K562 (cell line): ENCODE measurements around the gene LRP1B. TPM values are rescaled to one million over a fixed set of nuclear protein-coding genes. Genes with fewer than 3 reads are reported as not detected.

Experiments
- ATAC-seq: fragments of 200-7000 bp; cut with Tn5 transposase; 3 replicates; pipeline ENCODE4 v1.9.1; 2020; ENCODE audit warnings: moderate library complexity
- BruUV-seq: library from RNA; stranded (reverse); fragments of 400-500 nt; replicated peaks from 2 replicates; lab custom pipeline; 2021; lab: Mats Ljungman, UMichigan
- CTCF ChIA-PET: fragments of 300-600 bp; formaldehyde crosslinking; extraction: SDS; loops from one replicate; lab custom pipeline; 2021; ENCODE audit warnings: low intra/inter-chr PET ratio; lab: Yijun Ruan, JAX
- POLR2A ChIA-PET: fragments of 300-600, 350-650 bp; sonication (Branson Sonifier 250); formaldehyde crosslinking; extraction: SDS; loops from one replicate; lab custom pipeline; 2021; ENCODE audit warnings: antibody characterized with exemption, inconsistent platforms; lab: Yijun Ruan, JAX
- DNase-seq, 4 experiments: peaks; one replicate each; pipeline versions ENCODE4 v3.0.0 to v3.0.0-alpha.2; 2011 to 2018; ENCODE audit warnings: low spot score in 3 of 4, mixed read lengths in 3 of 4; ENCODE audit errors: extremely low read depth in 1 of 4
- FAIRE-seq: peaks from 2 replicates; lab custom pipeline; 2011; peaks lifted over from hg19 to GRCh38; lab: Jason Lieb, UNC
- H2AFZ ChIP-seq: 2 replicates; pipeline ENCODE4 v1.6.0; 2011; ENCODE audit warnings: low read depth, low read length, control low read depth, inconsistent platforms
- H3K27ac ChIP-seq: fragments of 200-600 bp; 3 replicates; pipeline ENCODE4 v1.8.0; 2011; ENCODE audit warnings: low read depth, mild to moderate bottlenecking, control low read depth, inconsistent platforms, low read length, moderate library complexity, mixed read lengths; ENCODE audit errors: extremely low read depth
- H3K27me3 ChIP-seq, 2 experiments: fragments of 300-600 bp in 1 of 2; 2 replicates in 1 of 2; 3 replicates in 1 of 2; pipeline versions ENCODE4 v1.6.0 to v1.8.0; 2011; ENCODE audit warnings: inconsistent platforms in 2 of 2, low read length in 2 of 2, mild to moderate bottlenecking in 1 of 2, mixed read lengths in 1 of 2, moderate library complexity in 1 of 2; ENCODE audit not compliant: control insufficient read depth in 2 of 2, insufficient read depth in 2 of 2
- H3K36me3 ChIP-seq: fragments of 300-600 bp; 3 replicates; pipeline ENCODE4 v1.8.0; 2011; ENCODE audit warnings: mild to moderate bottlenecking, low read length, inconsistent platforms; ENCODE audit not compliant: control insufficient read depth, insufficient read depth
- H3K4me1 ChIP-seq, 2 experiments: fragments of 200-600 bp in 1 of 2; replicated peaks in 1 of 2; 2 replicates in 1 of 2; 3 replicates in 1 of 2; pipeline versions ENCODE4 v1.5.1 to v1.8.0; 2011; ENCODE audit warnings: inconsistent platforms in 2 of 2, low read length in 2 of 2, mild to moderate bottlenecking in 1 of 2, mixed read lengths in 1 of 2, moderate library complexity in 1 of 2; ENCODE audit not compliant: control insufficient read depth in 2 of 2, insufficient read depth in 2 of 2
- H3K4me2 ChIP-seq: 2 replicates; pipeline ENCODE4 v1.6.1; 2011; ENCODE audit warnings: low read length, control low read depth, inconsistent platforms, mixed read lengths; ENCODE audit not compliant: insufficient read depth
- H3K4me3 ChIP-seq: fragments of 200-600 bp; sonication (generic), shearing (Covaris generic); 2 replicates; pipeline ENCODE4 v1.5.1; 2016; ENCODE audit warnings: control low read depth, inconsistent platforms
- H3K79me2 ChIP-seq: fragments of 200-600 bp; 3 replicates; pipeline ENCODE4 v1.8.0; 2011; ENCODE audit warnings: low read length, inconsistent platforms; ENCODE audit not compliant: control insufficient read depth, insufficient read depth
- H3K9ac ChIP-seq, 2 experiments: 2 replicates each; pipeline versions ENCODE4 v1.6.0 to v1.6.1; 2011; ENCODE audit warnings: low read depth in 2 of 2, low read length in 2 of 2, control low read depth in 1 of 2, inconsistent platforms in 1 of 2, mild to moderate bottlenecking in 1 of 2, mixed read lengths in 1 of 2; ENCODE audit not compliant: insufficient read depth in 1 of 2
- H3K9me1 ChIP-seq: one replicate; pipeline ENCODE4 v1.6.0; 2011; ENCODE audit warnings: inconsistent platforms, mild to moderate bottlenecking, low read length, moderate library complexity; ENCODE audit not compliant: control insufficient read depth, insufficient read depth
- H3K9me3 ChIP-seq: replicated peaks from 2 replicates; pipeline ENCODE4 v1.5.1; 2011; ENCODE audit warnings: low read depth, low read length, inconsistent platforms; ENCODE audit not compliant: control insufficient read depth, insufficient read depth
- H4K20me1 ChIP-seq: replicated peaks from 2 replicates; pipeline ENCODE4 v1.6.1; 2011; ENCODE audit warnings: low read length, inconsistent platforms, mixed read lengths; ENCODE audit not compliant: control insufficient read depth, insufficient read depth
- ATF3 ChIP-seq, 2 experiments: fragments of 450-650 bp in 1 of 2; sonication (generic) in 1 of 2; formaldehyde crosslinking in 1 of 2; IDR thresholded peaks in 1 of 2; conservative IDR thresholded peaks in 1 of 2; 2 replicates each; pipeline versions ENCODE4 v1.6.1 to v1.8.1; 2016 to 2023; ENCODE audit warnings: mild to moderate bottlenecking in 2 of 2, moderate library complexity in 2 of 2, inconsistent platforms in 1 of 2, missing genetic modification reagents in 1 of 2
- BDP1 ChIP-seq: IDR thresholded peaks from 3 replicates; pipeline ENCODE4 v1.6.1; 2011; ENCODE audit not compliant: insufficient read length, insufficient read depth
- E2F6 ChIP-seq, 2 experiments: IDR thresholded peaks; 2 replicates each; pipeline ENCODE4 v1.6.1; 2011; ENCODE audit warnings: borderline replicate concordance in 1 of 2, control low read depth in 1 of 2, low read depth in 1 of 2, low read length in 1 of 2, mild to moderate bottlenecking in 1 of 2, mixed read lengths in 1 of 2, moderate library complexity in 1 of 2; ENCODE audit not compliant: insufficient read depth in 1 of 2, insufficient read length in 1 of 2, poor library complexity in 1 of 2, severe bottlenecking in 1 of 2; ENCODE audit errors: extremely low read depth in 1 of 2
- MAFG ChIP-seq: fragments of 450-650 bp; conservative IDR thresholded peaks from 2 replicates; pipeline ENCODE4 v1.6.1; 2016; ENCODE audit warnings: missing genetic modification characterization, missing compliant biosample characterization
- MEF2D ChIP-seq: conservative IDR thresholded peaks from 2 replicates; pipeline ENCODE4 v1.6.1; 2016; ENCODE audit warnings: low read depth, missing genetic modification characterization, missing compliant biosample characterization
- NFIX ChIP-seq: fragments of 250-450 bp; sonication (Bioruptor Pico); IDR thresholded peaks from 2 replicates; pipeline ENCODE4 v1.4.0; 2020; ENCODE audit warnings: low read depth, mild to moderate bottlenecking, moderate library complexity
- PREB ChIP-seq: sonication (generic); formaldehyde crosslinking; IDR thresholded peaks from 2 replicates; pipeline ENCODE4 v1.8.1; 2023; ENCODE audit warnings: mild to moderate bottlenecking, missing genetic modification reagents
- RBM25 ChIP-seq: fragments of 200-400 bp; formaldehyde crosslinking; IDR thresholded peaks from 2 replicates; pipeline ENCODE4 v1.6.1; 2018; ENCODE audit warnings: low read length, low read depth, moderate library complexity; ENCODE audit not compliant: severe bottlenecking
- RFX7 ChIP-seq: fragments of 250-450 bp; sonication (Bioruptor Pico); IDR thresholded peaks from 2 replicates; pipeline ENCODE4 v1.5.1; 2021; ENCODE audit warnings: mild to moderate bottlenecking
- USF1 ChIP-seq: sonication (generic); formaldehyde crosslinking; IDR thresholded peaks from 2 replicates; pipeline ENCODE4 v1.9.0; 2022; ENCODE audit warnings: mild to moderate bottlenecking, missing genetic modification reagents
- ZNF507 ChIP-seq: conservative IDR thresholded peaks from 2 replicates; pipeline ENCODE4 v1.6.1; 2017; ENCODE audit warnings: missing genetic modification characterization, missing compliant biosample characterization
- ZNF512 ChIP-seq: IDR thresholded peaks from 2 replicates; pipeline ENCODE4 v1.6.1; 2016; ENCODE audit warnings: missing genetic modification characterization, missing compliant biosample characterization
- ZNF780A ChIP-seq: fragments of 250-450 bp; sonication (Bioruptor Pico); IDR thresholded peaks from 2 replicates; pipeline ENCODE4 v1.5.0; 2021; ENCODE audit warnings: mild to moderate bottlenecking
- WGBS: fragments of 100-300 bp; shearing (Covaris generic); methylation state at CpG from one replicate; pipeline ENCODE4 v1.1.6; 2016; ENCODE audit warnings: low coverage, mixed read lengths; ENCODE audit not compliant: insufficient coverage; ENCODE audit errors: missing lambda C conversion rate; 5-methylcytosine and 5-hydroxymethylcytosine counted together
- in situ Hi-C: fragments of 300-500 bp; cut with MboI; formaldehyde crosslinking; loops from 4 replicates; pipeline ENCODE4 v1.15.0; 2018; ENCODE audit warnings: inconsistent platforms, mixed read lengths
- intact Hi-C: fragments of 100-400 bp; cut with micrococcal nuclease; formaldehyde crosslinking; loops from 2 replicates; pipeline ENCODE4 v1.14.2; 2022
- polyA plus RNA-seq, 8 experiments: library from polyadenylated mRNA; depleted of rRNA in 4 of 8; stranded (reverse) in 5 of 8; unstranded in 3 of 8; fragments of >200 nt; fragmentation: Nextera tagmentation in 2 of 8; fragmentation: Illumina TruSeq in 1 of 8; extraction: Ambion mirVana in 2 of 8; extraction: Trizol in 1 of 8; gene quantifications; 2 replicates each; pipeline versions ENCODE4 v1.2.1 to v1.2.3, GENCODE V29; 2011 to 2014; ENCODE audit warnings: inconsistent platforms in 1 of 8, missing spikeins in 1 of 8
- total RNA-seq, 7 experiments: library from RNA; depleted of rRNA in 6 of 7; stranded (reverse); fragments of >200 nt in 6 of 7; fragmentation: Illumina TruSeq in 2 of 7; extraction: Trizol in 2 of 7; gene quantifications; 2 replicates each; pipeline versions ENCODE4 v1.2.1 to v1.2.3, GENCODE V29; 2011 to 2021; ENCODE audit warnings: low replicate concordance in 1 of 7

Gene LRP1B
- total and polyA plus RNA-seq, 9 of the 15 experiments (the other 6 are each of a cell fraction or from before 2014, with no cell fraction given) = not detected

GRCh38 chr2:141021109-141021508, 1109.7 kb downstream of the LRP1B start:
- no peak for ATAC-seq
- no peak overlapping the region for H3K4me2 ChIP-seq
- POLR2A ChIA-PET = no interaction called here
- CTCF ChIA-PET = no interaction called here
- TF ChIP-seq ZNF507 (tag) (no peak), MAFG (tag) (no peak), MEF2D (no peak), ZNF512 (tag) (no peak), ZNF780A (CRISPR knock-in tag) (no peak), PREB (no peak), NFIX (CRISPR knock-in tag) (no peak), RBM25 (no peak), BDP1 (no peak), RFX7 (CRISPR knock-in tag) (no peak), E2F6 (IDR thresholded peaks at IDR 0.05; ENCODE audit: borderline replicate concordance in 1 of 2, extremely low read depth in 1 of 2, insufficient read depth in 1 of 2, insufficient read length in 1 of 2, low read depth in 1 of 2, low read length in 1 of 2, poor library complexity in 1 of 2, severe bottlenecking in 1 of 2) (no peak), ATF3 (IDR thresholded peaks at IDR 0.05) (no peak), ATF3 (CRISPR knock-in tag; conservative IDR thresholded peaks at IDR 0.05) (no peak), USF1 (CRISPR knock-in tag) (no peak)
- no peaks in the 10 kb centered on the region for H4K20me1 ChIP-seq
- no peak overlapping the region for H3K4me3 ChIP-seq
- no peak overlapping the region for H3K27ac ChIP-seq
- whole genome bisulfite sequencing = 0% methylated on average over 1 of the region's 1 CpG
- no peak overlapping the region for H3K9ac ChIP-seq
- no peak for DNase-seq
- no peaks in the 10 kb centered on the region for H3K36me3 ChIP-seq
- in situ Hi-C loops = no loop called here
- H3K9me3 ChIP-seq = no peaks in the 10 kb centered on the region
- no TSS peak for BruUV-seq
- no peak for FAIRE-seq
- no peak overlapping the region for H2AFZ ChIP-seq
- intact Hi-C loops = no loop called here
- H3K27me3 ChIP-seq = no peaks in the 10 kb centered on the region
- H3K79me2 ChIP-seq = no peaks in the 10 kb centered on the region
- no peaks in the 10 kb centered on the region for H3K9me1 ChIP-seq
- no peaks in the 10 kb centered on the region for H3K4me1 ChIP-seq
